Endothelial cell of umbilical vein (primary cell): Measurements from ENCODE around the gene ZNF565. TPM values are rescaled to one million over a fixed set of nuclear protein-coding genes. Genes with fewer than 3 reads are reported as not detected.

Experiments
- BruUV-seq: library from RNA; stranded (reverse); fragments of 400-500 nt; replicated peaks from 2 replicates; lab custom pipeline; 2021; lab: Mats Ljungman, UMichigan
- CTCF ChIA-PET: fragments of 300-600, 350-600 bp; sonication (Branson Sonifier 250); formaldehyde crosslinking; loops from one replicate; lab custom pipeline; 2021; ENCODE audit warnings: antibody characterized with exemption, inconsistent platforms; lab: Charles Lee
- POLR2A ChIA-PET: fragments of 300-600, 350-600 bp; sonication (Branson Sonifier 250); formaldehyde crosslinking; loops from one replicate; lab custom pipeline; 2021; ENCODE audit warnings: antibody characterized with exemption, inconsistent platforms; lab: Charles Lee
- DNase-seq: peaks from one replicate; pipeline ENCODE4 v3.0.0-alpha.2; 2011; ENCODE audit warnings: low read depth, low spot score
- FAIRE-seq: peaks from 2 replicates; lab custom pipeline; 2011; peaks lifted over from hg19 to GRCh38; lab: Jason Lieb, UNC
- H2AFZ ChIP-seq: 2 replicates; pipeline ENCODE4 v1.6.0; 2012; ENCODE audit warnings: low read depth, low read length, control low read depth, inconsistent platforms
- H3K27ac ChIP-seq: 2 replicates; pipeline ENCODE4 v1.5.1; 2011; ENCODE audit warnings: low read depth, mild to moderate bottlenecking, control low read depth, low read length, moderate library complexity; ENCODE audit not compliant: insufficient read depth
- H3K27me3 ChIP-seq, 2 experiments: 2 replicates each; pipeline versions ENCODE4 v1.6.0 to v1.6.1; 2011; ENCODE audit warnings: low read length in 2 of 2, mixed read lengths in 1 of 2; ENCODE audit not compliant: control insufficient read depth in 2 of 2, insufficient read depth in 2 of 2
- H3K36me3 ChIP-seq, 2 experiments: 2 replicates in 1 of 2; 3 replicates in 1 of 2; pipeline ENCODE4 v1.5.1; 2011; ENCODE audit warnings: low read length in 2 of 2, mild to moderate bottlenecking in 1 of 2, moderate library complexity in 1 of 2; ENCODE audit not compliant: control insufficient read depth in 2 of 2, insufficient read depth in 2 of 2; ENCODE audit errors: extremely low read depth in 1 of 2
- H3K4me1 ChIP-seq: 3 replicates; pipeline ENCODE4 v1.5.1; 2011; ENCODE audit warnings: mild to moderate bottlenecking, low read length; ENCODE audit not compliant: control insufficient read depth, insufficient read depth; ENCODE audit errors: extremely low read depth
- H3K4me2 ChIP-seq: 2 replicates; pipeline ENCODE4 v1.6.1; 2011; ENCODE audit warnings: low read length, control low read depth, mixed read lengths; ENCODE audit not compliant: insufficient read depth
- H3K4me3 ChIP-seq, 3 experiments: fragments of 200-600 bp in 1 of 3; sonication (generic), shearing (Covaris generic) in 1 of 3; replicated peaks in 1 of 3; 2 replicates each; pipeline ENCODE4 v1.5.1; 2011 to 2016; ENCODE audit warnings: control low read depth in 3 of 3, low read length in 3 of 3, mild to moderate bottlenecking in 2 of 3, inconsistent platforms in 1 of 3, low read depth in 1 of 3, moderate library complexity in 1 of 3; ENCODE audit not compliant: insufficient read depth in 1 of 3
- H3K79me2 ChIP-seq: 2 replicates; pipeline ENCODE4 v1.6.0; 2012; ENCODE audit warnings: low read length, inconsistent platforms; ENCODE audit not compliant: control insufficient read depth, insufficient read depth
- H3K9ac ChIP-seq: replicated peaks from 2 replicates; pipeline ENCODE3; 2011; ENCODE audit warnings: low read length, control low read depth; ENCODE audit not compliant: insufficient read depth; ENCODE audit errors: extremely low read depth
- H3K9me1 ChIP-seq: replicated peaks from 3 replicates; pipeline ENCODE4 v1.6.0; 2011; ENCODE audit warnings: mild to moderate bottlenecking, low read length; ENCODE audit not compliant: control insufficient read depth, insufficient read depth; ENCODE audit errors: extremely low read depth
- H3K9me3 ChIP-seq: replicated peaks from 2 replicates; pipeline ENCODE4 v1.5.1; 2012; ENCODE audit warnings: low read length, inconsistent platforms; ENCODE audit not compliant: control insufficient read depth, insufficient read depth
- H4K20me1 ChIP-seq: replicated peaks from 2 replicates; pipeline ENCODE3; 2011; ENCODE audit warnings: mild to moderate bottlenecking, low read length; ENCODE audit not compliant: control insufficient read depth, insufficient read depth; ENCODE audit errors: extremely low read depth
- CTCF ChIP-seq, 2 donors: IDR thresholded peaks; 1 replicate in 1 of 2; 2 replicates in 1 of 2; pipeline ENCODE4 v1.5.1; 2011; ENCODE audit warnings: low read length in 2 of 2, mild to moderate bottlenecking in 2 of 2, moderate library complexity in 2 of 2, control low read depth in 1 of 2, inconsistent platforms in 1 of 2, low read depth in 1 of 2; ENCODE audit not compliant: insufficient read depth in 1 of 2; ENCODE audit errors: extremely low read depth in 1 of 2
- EZH2 ChIP-seq: IDR thresholded peaks from 2 replicates; pipeline ENCODE4 v1.6.1; 2012; ENCODE audit warnings: borderline replicate concordance, low read depth, mild to moderate bottlenecking, moderate library complexity, low read length, inconsistent platforms; ENCODE audit not compliant: severe bottlenecking
- FOS ChIP-seq: IDR thresholded peaks from 2 replicates; pipeline ENCODE4 v1.6.1; 2011; ENCODE audit warnings: mild to moderate bottlenecking, low read length, moderate library complexity, borderline replicate concordance; ENCODE audit not compliant: insufficient read depth
- GATA2 ChIP-seq: IDR thresholded peaks from 2 replicates; pipeline ENCODE4 v1.7.0; 2011; ENCODE audit warnings: low read depth, mild to moderate bottlenecking, moderate library complexity, mixed read lengths, low read length; ENCODE audit not compliant: insufficient read length, insufficient read depth
- JUN ChIP-seq: IDR thresholded peaks from 2 replicates; pipeline ENCODE4 v1.6.1; 2011; ENCODE audit warnings: borderline replicate concordance, low read depth; ENCODE audit not compliant: insufficient read length, insufficient read depth
- MAX ChIP-seq: IDR thresholded peaks from 2 replicates; pipeline ENCODE4 v1.6.1; 2011; ENCODE audit not compliant: insufficient read depth, insufficient read length
- MYC ChIP-seq: IDR thresholded peaks from one replicate; pipeline ENCODE4 v1.6.1; 2011; ENCODE audit warnings: mild to moderate bottlenecking, low read depth, low read length
- POLR2A ChIP-seq: IDR thresholded peaks from 2 replicates; pipeline ENCODE4 v1.6.1; 2012; ENCODE audit warnings: low read depth, mild to moderate bottlenecking, control low read depth, low read length
- POLR2AphosphoS5 ChIP-seq: IDR thresholded peaks from 2 replicates; pipeline ENCODE4 v1.6.1; 2012; ENCODE audit warnings: low read depth, mild to moderate bottlenecking, control low read depth, low read length, moderate library complexity; ENCODE audit not compliant: insufficient read depth
- dilution Hi-C: fragments of 300-500 bp; cut with MboI; formaldehyde crosslinking; loops from one replicate; pipeline ENCODE4 v1.15.0; 2019; ENCODE audit warnings: low sequenced_read_pairs; ENCODE audit not compliant: extremely low pct_ligation_motif_present
- intact Hi-C: fragments of 100-400 bp; cut with micrococcal nuclease; formaldehyde crosslinking; loops from one replicate; pipeline ENCODE4 v1.10.0; 2022
- polyA plus RNA-seq, 4 experiments: library from polyadenylated mRNA; depleted of rRNA in 3 of 4; stranded (reverse) in 3 of 4; unstranded in 1 of 4; fragments of >200 nt; gene quantifications; 2 replicates each; pipeline versions ENCODE4 v1.2.1 to v1.2.3, GENCODE V29; 2011 to 2012; ENCODE audit warnings: missing spikeins in 1 of 4
- total RNA-seq: library from RNA; stranded (reverse); gene quantifications from 2 replicates; pipeline ENCODE4 v1.2.3, GENCODE V29; 2021

The ZNF565 gene
- total and polyA plus RNA-seq, 2 donors (not counting 3 experiments of a cell fraction or from before 2014, with no cell fraction given) = 1.4 to 3.6 TPM

- H3K36me3 ChIP-seq = no peaks in the 10 kb centered on the region
- no peaks in the 10 kb centered on the region for H3K4me1 ChIP-seq
- ChIA-PET CTCF (no interaction called here), POLR2A (no interaction called here)
- H3K9me3 ChIP-seq = no peaks in the 10 kb centered on the region
- BruUV-seq = no TSS peak
- H3K4me3 ChIP-seq = no peak overlapping the region
- DNase-seq (no peak), FAIRE-seq (no peak)
- no peaks in the 10 kb centered on the region for H3K9me1 ChIP-seq
- dilution Hi-C loops = no loop called here
- H3K4me2 ChIP-seq = no peak overlapping the region
- intact Hi-C loops = no loop called here
- no peak overlapping the region for H3K9ac ChIP-seq
- no peak for TF ChIP-seq CTCF (IDR thresholded peaks at IDR 0.05; ENCODE audit: extremely low read depth in 1 of 2, insufficient read depth in 1 of 2, low read depth in 1 of 2, low read length in 2 of 2)
- no peak for TF ChIP-seq EZH2
- no peak for TF ChIP-seq GATA2
- TF ChIP-seq POLR2A = no peak
- TF ChIP-seq FOS = no peak
- no peak for TF ChIP-seq POLR2AphosphoS5
- TF ChIP-seq MYC = no peak
- TF ChIP-seq JUN = no peak
- no peak for TF ChIP-seq MAX
- H3K27me3 ChIP-seq = no peaks in the 10 kb centered on the region
- H3K79me2 ChIP-seq = no peaks in the 10 kb centered on the region
- no peak overlapping the region for H2AFZ ChIP-seq
- H3K27ac ChIP-seq = no peak overlapping the region
- no peaks in the 10 kb centered on the region for H4K20me1 ChIP-seq
These were observed 12.8 kb downstream of the ZNF565 start for GRCh38 chr19:36201684-36202083.
